H1 (cell line): ENCODE measurements around the gene MAVS. TPM values are rescaled to one million over a fixed set of nuclear protein-coding genes. Genes with fewer than 3 reads are reported as not detected.

Experiments
- CBX8 ChIP-seq: fragments of 300-800, 300-1000 bp; sonication (generic); IDR thresholded peaks from 2 replicates; pipeline ENCODE4 v1.7.1; 2016; ENCODE audit warnings: low read depth, low read length, borderline replicate concordance
- CHD2 ChIP-seq: IDR thresholded peaks from 2 replicates; pipeline ENCODE4 v1.6.1; 2012; ENCODE audit warnings: low read length, improper control_type of control experiment
- CTBP2 ChIP-seq: IDR thresholded peaks from 2 replicates; pipeline ENCODE4 v1.7.0; 2011; ENCODE audit warnings: borderline replicate concordance, mild to moderate bottlenecking, moderate library complexity, mixed read lengths, low read length; ENCODE audit not compliant: insufficient read depth, insufficient read length
- EGR1 ChIP-seq: IDR thresholded peaks from 2 replicates; pipeline ENCODE4 v1.6.1; 2011; ENCODE audit warnings: low read depth, low read length, borderline replicate concordance
- GTF2F1 ChIP-seq: IDR thresholded peaks from 2 replicates; pipeline ENCODE4 v1.6.1; 2012; ENCODE audit warnings: low read depth, low read length, improper control_type of control experiment, borderline replicate concordance
- JUND ChIP-seq: IDR thresholded peaks from 2 replicates; pipeline ENCODE4 v1.6.1; 2011; ENCODE audit warnings: mild to moderate bottlenecking, improper control_type of control experiment, low read length
- KDM4A ChIP-seq: IDR thresholded peaks from one replicate; pipeline ENCODE4 v1.7.1; 2012; ENCODE audit warnings: low read depth, mild to moderate bottlenecking, moderate library complexity, low read length, inconsistent platforms; ENCODE audit not compliant: severe bottlenecking
- KDM5A ChIP-seq: fragments of 200-600 bp; IDR thresholded peaks from 2 replicates; pipeline ENCODE4 v1.7.1; 2012; ENCODE audit warnings: mild to moderate bottlenecking, low read length, inconsistent platforms, mixed read lengths
- MAFK ChIP-seq: IDR thresholded peaks from 2 replicates; pipeline ENCODE4 v1.6.1; 2012; ENCODE audit warnings: low read depth, mild to moderate bottlenecking, improper control_type of control experiment, low read length
- NRF1 ChIP-seq: IDR thresholded peaks from 2 replicates; pipeline ENCODE4 v1.6.1; 2011; ENCODE audit warnings: mild to moderate bottlenecking, low read depth, low read length, improper control_type of control experiment
- POLR2A ChIP-seq, 2 experiments: IDR thresholded peaks; 1 replicate in 1 of 2; 2 replicates in 1 of 2; pipeline ENCODE4 v1.6.1; 2011; ENCODE audit warnings: low read depth in 2 of 2, low read length in 2 of 2, mild to moderate bottlenecking in 2 of 2; ENCODE audit errors: control extremely low read depth in 1 of 2
- POU5F1 ChIP-seq: IDR thresholded peaks from 2 replicates; pipeline ENCODE4 v1.6.1; 2011; ENCODE audit warnings: low read depth, mild to moderate bottlenecking, low read length, moderate library complexity
- RAD21 ChIP-seq, 2 experiments: IDR thresholded peaks in 1 of 2; conservative IDR thresholded peaks in 1 of 2; 2 replicates each; pipeline ENCODE4 v1.6.1; 2011; ENCODE audit warnings: low read depth in 2 of 2, low read length in 2 of 2, improper control_type of control experiment in 1 of 2, inconsistent platforms in 1 of 2, mild to moderate bottlenecking in 1 of 2, moderate library complexity in 1 of 2
- RFX5 ChIP-seq: IDR thresholded peaks from 2 replicates; pipeline ENCODE4 v1.6.1; 2011; ENCODE audit warnings: low read depth, low read length, improper control_type of control experiment, borderline replicate concordance
- SAP30 ChIP-seq: fragments of 300-600 bp; sonication (generic); IDR thresholded peaks from 2 replicates; pipeline ENCODE4 v1.7.1; 2012; ENCODE audit warnings: low read length, moderate library complexity, mild to moderate bottlenecking, inconsistent platforms; ENCODE audit not compliant: insufficient read depth, insufficient replicate concordance
- SRF ChIP-seq: IDR thresholded peaks from 2 replicates; pipeline ENCODE4 v1.6.1; 2011; ENCODE audit warnings: mild to moderate bottlenecking, low read depth, low read length, moderate library complexity
- TAF1 ChIP-seq: IDR thresholded peaks from 2 replicates; pipeline ENCODE4 v1.6.1; 2011; ENCODE audit warnings: mild to moderate bottlenecking, low read depth, low read length
- TBP ChIP-seq: IDR thresholded peaks from 2 replicates; pipeline ENCODE4 v1.6.1; 2011; ENCODE audit warnings: low read depth, low read length, improper control_type of control experiment
- TCF12 ChIP-seq: IDR thresholded peaks from 2 replicates; pipeline ENCODE4 v1.6.1; 2011; ENCODE audit warnings: low read depth, mild to moderate bottlenecking, low read length
- YY1 ChIP-seq: IDR thresholded peaks from 2 replicates; pipeline ENCODE4 v1.6.1; 2011; ENCODE audit warnings: low read depth, mild to moderate bottlenecking, low read length
- polyA plus RNA-seq, 7 experiments: library from polyadenylated mRNA; depleted of rRNA in 3 of 7; stranded (reverse) in 5 of 7; unstranded in 2 of 7; fragments of >200 nt in 5 of 7; fragments of 200-250 nt in 2 of 7; gene quantifications; 1 replicate in 5 of 7; 2 replicates in 1 of 7; 4 replicates in 1 of 7; pipeline versions ENCODE4 v1.2.1 to v1.2.3, GENCODE V29; 2011 to 2013; ENCODE audit warnings: missing spikeins in 2 of 7, mixed read lengths in 2 of 7
- total RNA-seq: library from RNA; stranded (reverse); fragmentation: NEBNext Ultra II Directional; extraction: Animal tissue kit (Norgen Biotek cat#: 25700); gene quantifications from 2 replicates; pipeline ENCODE4 v1.2.1, GENCODE V29; 2021
- TF ChIP-seq, protein P1 (sequence below): IDR thresholded peaks from 2 replicates; pipeline ENCODE4 v1.6.1; 2012; ENCODE audit warnings: low read length, inconsistent platforms
- TF ChIP-seq, protein P2 (sequence below): IDR thresholded peaks from 2 replicates; pipeline ENCODE4 v1.6.1; 2012; ENCODE audit warnings: inconsistent platforms

MAVS gene
- total and polyA plus RNA-seq, 2 of the 8 experiments (the other 6 are each of a cell fraction or from before 2014, with no cell fraction given), result 9.9 to 24.3 TPM

DNA sequence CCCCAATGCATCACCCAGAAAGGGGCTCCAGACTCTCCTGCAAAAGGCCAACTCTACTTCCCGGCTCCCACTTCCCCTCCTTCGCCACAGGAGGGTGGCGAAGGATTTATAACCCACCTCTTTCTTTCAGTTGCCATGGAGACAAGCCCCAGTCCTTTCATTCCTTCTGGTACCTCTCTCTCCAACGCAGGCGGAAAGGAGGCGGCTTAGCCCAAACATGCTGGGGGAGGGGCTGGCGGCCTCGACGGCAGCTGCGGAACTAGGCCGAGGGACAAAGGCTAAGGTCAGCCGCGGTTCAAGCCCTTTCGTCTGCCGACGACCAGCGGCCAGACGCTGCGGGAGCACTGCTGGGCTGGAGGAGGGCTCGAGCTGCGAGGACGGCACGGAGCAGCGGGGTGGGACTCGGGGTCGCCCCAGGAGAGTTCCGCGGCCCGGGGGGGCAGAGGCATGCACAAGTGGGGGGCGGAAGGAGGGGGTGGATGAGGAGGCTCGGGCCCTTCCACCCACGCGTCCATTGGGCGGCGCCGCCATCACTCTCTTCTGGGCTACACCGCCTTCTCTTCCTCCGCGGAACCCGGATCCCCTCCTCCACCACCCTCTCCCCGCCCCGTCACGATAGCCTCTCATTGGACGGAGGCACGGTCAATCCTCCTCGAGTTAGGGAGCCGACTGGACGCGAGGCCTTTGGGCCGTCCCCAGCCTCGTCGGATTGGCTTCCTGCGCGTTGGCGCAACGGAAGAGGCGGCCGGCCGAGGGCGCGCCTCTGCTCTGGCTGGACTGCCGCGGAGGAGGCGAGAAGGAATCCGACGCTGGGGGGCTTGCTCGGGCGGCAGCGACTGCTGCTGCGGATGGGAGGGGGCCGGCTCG lies 42.2 kb downstream of the MAVS start, which contains the start of gene PANK2 (continued):
- TF ChIP-seq CTBP2 (no peak), KDM4A (peak; percentile 14), SAP30 (no peak), TAF1 (peak; percentile 89), KDM5A (no peak), TBP (peak; percentile 87), NRF1 (no peak), POU5F1 (no peak), JUND (no peak), RFX5 (no peak), MAFK (no peak), GTF2F1 (no peak; the same call in 1 of the 2 replicates), POLR2A (IDR thresholded peaks at IDR 0.05; ENCODE audit: control extremely low read depth in 1 of 2, low read depth in 2 of 2, low read length in 2 of 2) (peak; percentile 81 to 91), SRF (no peak), RAD21 (IDR thresholded peaks at IDR 0.05 in 1 of 2, conservative IDR thresholded peaks at IDR 0.05 in 1 of 2; ENCODE audit: low read depth in 2 of 2, low read length in 2 of 2) (peak; percentile 22 to 40), EGR1 (peak; percentile 87; the same call in 1 of the 2 replicates), TCF12 (no peak), CBX8 (no peak), YY1 (peak; percentile 69; the same call in 1 of the 2 replicates), CHD2 (peak; percentile 91)
- TF ChIP-seq, protein P1, sequence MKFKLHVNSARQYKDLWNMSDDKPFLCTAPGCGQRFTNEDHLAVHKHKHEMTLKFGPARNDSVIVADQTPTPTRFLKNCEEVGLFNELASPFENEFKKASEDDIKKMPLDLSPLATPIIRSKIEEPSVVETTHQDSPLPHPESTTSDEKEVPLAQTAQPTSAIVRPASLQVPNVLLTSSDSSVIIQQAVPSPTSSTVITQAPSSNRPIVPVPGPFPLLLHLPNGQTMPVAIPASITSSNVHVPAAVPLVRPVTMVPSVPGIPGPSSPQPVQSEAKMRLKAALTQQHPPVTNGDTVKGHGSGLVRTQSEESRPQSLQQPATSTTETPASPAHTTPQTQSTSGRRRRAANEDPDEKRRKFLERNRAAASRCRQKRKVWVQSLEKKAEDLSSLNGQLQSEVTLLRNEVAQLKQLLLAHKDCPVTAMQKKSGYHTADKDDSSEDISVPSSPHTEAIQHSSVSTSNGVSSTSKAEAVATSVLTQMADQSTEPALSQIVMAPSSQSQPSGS, result no peak
- TF ChIP-seq, protein P2, sequence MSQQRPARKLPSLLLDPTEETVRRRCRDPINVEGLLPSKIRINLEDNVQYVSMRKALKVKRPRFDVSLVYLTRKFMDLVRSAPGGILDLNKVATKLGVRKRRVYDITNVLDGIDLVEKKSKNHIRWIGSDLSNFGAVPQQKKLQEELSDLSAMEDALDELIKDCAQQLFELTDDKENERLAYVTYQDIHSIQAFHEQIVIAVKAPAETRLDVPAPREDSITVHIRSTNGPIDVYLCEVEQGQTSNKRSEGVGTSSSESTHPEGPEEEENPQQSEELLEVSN, result no peak
